PC-3 (cell line): ENCODE data around the gene SMPD3. TPM values are rescaled to one million over a fixed set of nuclear protein-coding genes. Genes with fewer than 3 reads are reported as not detected.

Experiments used
- ATAC-seq: fragments of 200-7000 bp; cut with Tn5 transposase; 2 replicates; pipeline ENCODE4 v1.9.1; 2020; ENCODE audit warnings: mild to moderate bottlenecking, moderate library complexity
- BruUV-seq: library from RNA; stranded (reverse); fragments of 400-500 nt; replicated peaks from 2 replicates; lab custom pipeline; 2021; lab: Mats Ljungman, UMichigan
- CTCF ChIA-PET: fragments of 300-600 bp; sonication (Branson Sonifier 250); formaldehyde crosslinking; loops from one replicate; lab custom pipeline; 2022; ENCODE audit warnings: antibody characterized with exemption; lab: Charles Lee
- POLR2A ChIA-PET: fragments of 300-600 bp; sonication (Branson Sonifier 250); formaldehyde crosslinking; loops from one replicate; lab custom pipeline; 2022; ENCODE audit warnings: antibody characterized with exemption; ENCODE audit not compliant: unreplicated experiment; lab: Charles Lee
- DNase-seq: peaks from one replicate; pipeline ENCODE4 v3.0.0-alpha.2; 2015
- H2AFZ ChIP-seq: fragments of 300-600 bp; sonication (generic); 2 replicates; pipeline ENCODE4 v1.6.0; 2016; ENCODE audit warnings: antibody characterized with exemption, low read length
- H3F3A ChIP-seq: fragments of 300-600 bp; sonication (generic); one replicate; pipeline ENCODE4 v1.6.0; 2017; ENCODE audit warnings: antibody characterized with exemption, low read length, control low read depth, mild to moderate bottlenecking; ENCODE audit not compliant: unreplicated experiment
- H3K27ac ChIP-seq: fragments of 300-600 bp; sonication (generic); 2 replicates; pipeline ENCODE4 v1.5.1; 2016; ENCODE audit warnings: mild to moderate bottlenecking, low read length
- H3K27me3 ChIP-seq: fragments of 300-600 bp; sonication (generic); 2 replicates; pipeline ENCODE4 v1.6.1; 2016; ENCODE audit warnings: low read length, mixed read lengths
- H3K36me3 ChIP-seq: fragments of 300-600 bp; sonication (generic); 2 replicates; pipeline ENCODE4 v1.6.1; 2016; ENCODE audit warnings: low read depth, mixed run types, low read length, mixed read lengths
- H3K4me1 ChIP-seq: fragments of 300-600 bp; sonication (generic); 2 replicates; pipeline ENCODE4 v1.5.1; 2016; ENCODE audit warnings: low read length; ENCODE audit not compliant: insufficient read depth
- H3K4me2 ChIP-seq: fragments of 300-600 bp; sonication (generic); 2 replicates; pipeline ENCODE4 v1.6.0; 2016; ENCODE audit warnings: low read length
- H3K4me3 ChIP-seq: fragments of 300-600 bp; sonication (generic); 2 replicates; pipeline ENCODE4 v1.5.1; 2016; ENCODE audit warnings: mild to moderate bottlenecking, low read length, mixed read lengths
- H3K79me2 ChIP-seq: fragments of 300-600 bp; sonication (generic); 2 replicates; pipeline ENCODE4 v1.6.1; 2017; ENCODE audit warnings: low read length, mixed read lengths
- H3K9ac ChIP-seq: fragments of 300-600 bp; sonication (generic); 2 replicates; pipeline ENCODE4 v1.6.0; 2016; ENCODE audit warnings: mild to moderate bottlenecking, low read length
- H3K9me2 ChIP-seq: fragments of 300-600 bp; sonication (generic); replicated peaks from 2 replicates; pipeline ENCODE4 v1.6.1; 2016; ENCODE audit warnings: mixed run types, low read length, mixed read lengths
- H3K9me3 ChIP-seq: fragments of 300-600 bp; sonication (generic); 2 replicates; pipeline ENCODE4 v1.6.1; 2016; ENCODE audit warnings: low read length, mixed read lengths
- H4K20me1 ChIP-seq: fragments of 300-600 bp; sonication (generic); 2 replicates; pipeline ENCODE4 v1.6.1; 2016; ENCODE audit warnings: low read length, mixed read lengths
- CTCF ChIP-seq: fragments of 300-600 bp; sonication (generic); conservative IDR thresholded peaks from 2 replicates; pipeline ENCODE4 v1.5.1; 2017; ENCODE audit warnings: antibody characterized with exemption, low read depth, mild to moderate bottlenecking, low read length
- EZH2 ChIP-seq: fragments of 300-600 bp; sonication (generic); IDR thresholded peaks from one replicate; pipeline ENCODE4 v1.6.1; 2017; ENCODE audit warnings: antibody characterized with exemption, mild to moderate bottlenecking, low read length; ENCODE audit not compliant: unreplicated experiment
- EZH2phosphoT487 ChIP-seq: fragments of 300-600 bp; sonication (generic); IDR thresholded peaks from 2 replicates; pipeline ENCODE4 v1.6.1; 2018; ENCODE audit warnings: mild to moderate bottlenecking, antibody characterized with exemption, low read length, borderline replicate concordance
- intact Hi-C: fragments of 100-400 bp; cut with micrococcal nuclease; formaldehyde crosslinking; loops from 2 replicates; pipeline ENCODE4 v1.9.0; 2023
- total RNA-seq: library from RNA; depleted of rRNA; stranded (reverse); fragments of >200 nt; gene quantifications from 2 replicates; pipeline ENCODE4 v1.2.3, GENCODE V29; 2014

SMPD3 gene
- total RNA-seq, 1 experiment from 2014 or later = not detected

DNA sequence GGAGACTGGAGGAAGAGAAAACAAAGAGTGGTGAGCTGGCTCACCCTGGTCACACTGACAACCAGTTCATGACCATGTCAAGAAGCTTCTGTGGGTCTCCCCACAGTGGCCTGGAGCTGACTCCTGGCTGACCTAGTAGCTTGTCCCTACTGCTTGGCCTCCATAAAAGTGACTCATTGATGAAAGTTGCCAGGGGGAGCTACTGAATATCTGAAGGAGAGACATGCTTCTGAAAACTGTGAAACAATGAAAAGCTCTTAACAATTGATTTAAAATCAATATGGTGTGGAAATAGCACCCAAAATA is 22.0 kb downstream of the SMPD3 start:
- no peak overlapping the region for H3K4me3 ChIP-seq
- no peaks in the 10 kb centered on the region for H4K20me1 ChIP-seq
- peak; percentile 37; the same call in 1 of the 2 replicates for ATAC-seq
- peaks cover 8% of the 10 kb centered on the region; the same call in 1 of the 2 replicates for H3K4me1 ChIP-seq
- H3K79me2 ChIP-seq = no peaks in the 10 kb centered on the region
- H3K4me2 ChIP-seq = no peak overlapping the region
- intact Hi-C loops = no loop called here
- no peaks in the 10 kb centered on the region for H3K36me3 ChIP-seq
- H3K9me2 ChIP-seq = no peaks in the 10 kb centered on the region
- no TSS peak for BruUV-seq
- ChIA-PET POLR2A (no interaction called here), CTCF (interaction anchor here (0.6 kb wide), 1 partner anchor 25 kb away, joined by 3 read pairs; no protein-coding TSS in a partner anchor)
- TF ChIP-seq EZH2phosphoT487 (no peak), CTCF (no peak), EZH2 (no peak)
- no peak overlapping the region for H2AFZ ChIP-seq
- H3K9me3 ChIP-seq = no peaks in the 10 kb centered on the region
- H3K27me3 ChIP-seq = no peaks in the 10 kb centered on the region
- no peak overlapping the region for H3K27ac ChIP-seq
- no peak overlapping the region for H3K9ac ChIP-seq
- no peaks in the 10 kb centered on the region for H3F3A ChIP-seq
- DNase-seq = peak; percentile 42

DNA sequence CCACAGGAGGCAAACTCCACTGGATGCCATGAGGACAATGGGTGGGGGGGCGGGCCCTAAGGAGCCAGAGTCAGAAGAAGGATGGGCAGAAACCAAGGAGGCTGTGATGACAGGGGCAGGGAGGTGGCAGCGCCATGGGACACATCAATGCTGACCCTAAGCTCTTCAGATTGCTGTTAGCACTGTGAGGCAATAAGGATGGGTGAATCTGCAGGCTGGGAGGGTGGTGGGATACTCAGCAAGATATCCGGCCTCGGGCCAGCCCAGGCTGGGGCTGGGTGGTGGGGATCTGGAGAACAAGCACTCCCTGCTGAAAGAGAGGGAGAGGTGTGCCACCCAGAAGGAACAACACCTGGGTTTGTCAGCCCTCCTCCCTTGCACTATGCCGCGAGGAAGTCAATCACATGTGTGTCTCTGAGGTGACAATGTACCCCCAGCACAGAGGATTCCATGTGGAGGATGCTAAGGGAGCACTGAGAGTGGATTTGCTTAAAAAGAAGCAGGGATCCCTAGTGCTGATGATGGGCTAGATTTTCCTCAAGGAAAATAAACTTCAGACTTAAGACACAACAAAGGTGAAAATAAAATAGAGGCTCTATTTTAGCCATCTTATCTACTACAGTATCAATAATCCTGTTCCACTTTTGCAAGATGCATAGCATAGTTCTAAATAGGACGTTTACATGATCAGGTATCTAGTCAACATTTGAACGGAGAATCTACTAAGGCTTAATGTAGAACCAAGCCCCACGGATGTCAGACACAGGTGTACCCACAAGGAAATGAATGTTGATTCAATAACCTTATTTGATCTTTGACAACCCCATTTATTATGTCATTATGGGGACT is 22.6 kb downstream of the SMPD3 start:
- ChIA-PET POLR2A (no interaction called here), CTCF (no interaction called here)
- H3K4me2 ChIP-seq = no peak overlapping the region
- no peak overlapping the region for H2AFZ ChIP-seq
- no peaks in the 10 kb centered on the region for H4K20me1 ChIP-seq
- no peak for TF ChIP-seq EZH2phosphoT487
- no peak for TF ChIP-seq EZH2
- no peak for TF ChIP-seq CTCF
- BruUV-seq = no TSS peak
- no peak overlapping the region for H3K4me3 ChIP-seq
- no peak overlapping the region for H3K27ac ChIP-seq
- no peaks in the 10 kb centered on the region for H3K36me3 ChIP-seq
- no peaks in the 10 kb centered on the region for H3K9me2 ChIP-seq
- no peak overlapping the region for H3K9ac ChIP-seq
- no peaks in the 10 kb centered on the region for H3K27me3 ChIP-seq
- no peak for ATAC-seq
- intact Hi-C loops = no loop called here
- DNase-seq = no peak
- no peaks in the 10 kb centered on the region for H3F3A ChIP-seq
- H3K4me1 ChIP-seq = peaks cover 8% of the 10 kb centered on the region; the same call in 1 of the 2 replicates
- no peaks in the 10 kb centered on the region for H3K9me3 ChIP-seq
- no peaks in the 10 kb centered on the region for H3K79me2 ChIP-seq

DNA sequence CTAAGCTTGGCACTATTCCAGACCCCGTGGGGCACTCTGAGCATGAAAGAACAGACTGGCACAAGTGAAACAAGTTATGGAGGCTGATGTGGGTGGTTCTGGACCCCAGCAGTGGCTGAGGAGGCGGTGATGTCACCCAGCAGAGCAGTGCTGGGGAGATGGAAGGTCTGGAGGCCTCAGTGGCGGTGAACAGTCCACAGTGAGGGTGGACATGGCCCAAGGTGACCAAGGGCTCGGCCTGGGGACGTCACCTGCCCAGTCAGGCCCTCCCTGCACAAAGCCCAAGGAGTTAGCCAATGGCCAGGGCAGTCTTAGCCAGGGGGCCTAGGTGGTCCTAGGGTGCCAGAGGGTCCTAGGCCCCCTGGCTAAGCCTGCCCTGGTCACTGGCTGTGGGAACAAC is 24.5 kb downstream of the SMPD3 start:
- H3K4me2 ChIP-seq = no peak overlapping the region
- H3K27me3 ChIP-seq = no peaks in the 10 kb centered on the region
- no peaks in the 10 kb centered on the region for H4K20me1 ChIP-seq
- H3K9ac ChIP-seq = no peak overlapping the region
- no peaks in the 10 kb centered on the region for H3K9me3 ChIP-seq
- no peaks in the 10 kb centered on the region for H3K79me2 ChIP-seq
- POLR2A ChIA-PET = no interaction called here
- intact Hi-C loops = no loop called here
- ATAC-seq = no peak
- H3K9me2 ChIP-seq = no peaks in the 10 kb centered on the region
- no TSS peak for BruUV-seq
- no peak for TF ChIP-seq EZH2
- no peak for TF ChIP-seq EZH2phosphoT487
- no peak for TF ChIP-seq CTCF
- H3K36me3 ChIP-seq = no peaks in the 10 kb centered on the region
- CTCF ChIA-PET = no interaction called here
- H3K27ac ChIP-seq = no peak overlapping the region
- H2AFZ ChIP-seq = no peak overlapping the region
- H3K4me3 ChIP-seq = no peak overlapping the region
- DNase-seq = no peak
- peaks cover 8% of the 10 kb centered on the region; the same call in 1 of the 2 replicates for H3K4me1 ChIP-seq
- H3F3A ChIP-seq = no peaks in the 10 kb centered on the region
